Upper lobe of right lung (tissue), 1 donor: Measurements from ENCODE around the gene SHH. TPM values are rescaled to one million over a fixed set of nuclear protein-coding genes. Genes with fewer than 3 reads are reported as not detected.

Experiments used
- ATAC-seq: fragments of 200-7000 bp; cut with Tn5 transposase; one replicate; pipeline ENCODE4 v1.9.1; 2020; ENCODE audit warnings: mild to moderate bottlenecking, moderate library complexity
- DNase-seq: peaks from one replicate; pipeline ENCODE4 v3.0.0-alpha.2; 2020
- H3K27ac ChIP-seq: fragments of 200-600 bp; one replicate; pipeline ENCODE4 v1.8.0; 2022
- H3K27me3 ChIP-seq: fragments of 200-600 bp; one replicate; pipeline ENCODE4 v1.8.0; 2022; ENCODE audit warnings: mild to moderate bottlenecking
- H3K36me3 ChIP-seq: fragments of 200-600 bp; one replicate; pipeline ENCODE4 v1.8.0; 2022
- H3K4me1 ChIP-seq: fragments of 200-600 bp; one replicate; pipeline ENCODE4 v1.8.0; 2022
- H3K4me3 ChIP-seq: fragments of 200-600 bp; one replicate; pipeline ENCODE4 v1.8.0; 2022; ENCODE audit warnings: mild to moderate bottlenecking
- H3K9me3 ChIP-seq: fragments of 200-600 bp; one replicate; pipeline ENCODE4 v1.8.0; 2022
- intact Hi-C: fragments of 100-400 bp; cut with DNase I; formaldehyde crosslinking; loops from one replicate; pipeline ENCODE4 v1.11.0; 2022
- total RNA-seq: library from RNA; stranded (reverse); fragmentation: NEBNext Ultra II Directional; extraction: Animal tissue kit (Norgen Biotek cat#: 25700); gene quantifications from one replicate; pipeline ENCODE4 v1.2.1, GENCODE V29; 2021
- TF ChIP-seq, protein P1 (sequence below): fragments of 200-600 bp; IDR thresholded peaks from one replicate; pipeline ENCODE4 v1.8.0; 2022; ENCODE audit warnings: antibody characterized with exemption
- donor health status: DM: no; HTN: yes; CAD: no; lungs with severe emphysema.

The SHH gene
- total RNA-seq, 1 donor from 2014 or later, result 10.1 TPM

DNA sequence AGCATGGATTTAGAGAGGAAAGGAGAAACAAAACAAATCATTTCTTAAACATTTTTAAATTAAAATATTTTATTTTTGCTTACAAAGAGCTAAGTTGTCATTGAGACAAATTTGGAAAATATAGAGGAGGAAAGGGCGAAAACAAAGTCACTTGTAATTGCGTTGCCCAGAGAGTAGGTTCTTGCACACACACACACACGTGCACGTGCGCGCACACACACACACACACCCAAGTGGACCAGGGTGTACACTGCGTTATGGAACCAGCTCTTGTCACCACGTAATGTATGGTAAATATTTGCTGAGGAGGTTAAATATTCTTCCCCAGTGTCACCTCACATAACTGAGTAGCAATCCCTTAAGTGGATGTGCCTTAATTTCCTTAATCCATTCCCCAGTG is 21.6 kb downstream of the SHH start:
- intact Hi-C loops, result no loop called here
- ATAC-seq (no peak), DNase-seq (no peak)
- H3K4me1 ChIP-seq, result no peaks in the 10 kb centered on the region
- H3K27ac ChIP-seq, result no peak overlapping the region
- TF ChIP-seq, protein P1, sequence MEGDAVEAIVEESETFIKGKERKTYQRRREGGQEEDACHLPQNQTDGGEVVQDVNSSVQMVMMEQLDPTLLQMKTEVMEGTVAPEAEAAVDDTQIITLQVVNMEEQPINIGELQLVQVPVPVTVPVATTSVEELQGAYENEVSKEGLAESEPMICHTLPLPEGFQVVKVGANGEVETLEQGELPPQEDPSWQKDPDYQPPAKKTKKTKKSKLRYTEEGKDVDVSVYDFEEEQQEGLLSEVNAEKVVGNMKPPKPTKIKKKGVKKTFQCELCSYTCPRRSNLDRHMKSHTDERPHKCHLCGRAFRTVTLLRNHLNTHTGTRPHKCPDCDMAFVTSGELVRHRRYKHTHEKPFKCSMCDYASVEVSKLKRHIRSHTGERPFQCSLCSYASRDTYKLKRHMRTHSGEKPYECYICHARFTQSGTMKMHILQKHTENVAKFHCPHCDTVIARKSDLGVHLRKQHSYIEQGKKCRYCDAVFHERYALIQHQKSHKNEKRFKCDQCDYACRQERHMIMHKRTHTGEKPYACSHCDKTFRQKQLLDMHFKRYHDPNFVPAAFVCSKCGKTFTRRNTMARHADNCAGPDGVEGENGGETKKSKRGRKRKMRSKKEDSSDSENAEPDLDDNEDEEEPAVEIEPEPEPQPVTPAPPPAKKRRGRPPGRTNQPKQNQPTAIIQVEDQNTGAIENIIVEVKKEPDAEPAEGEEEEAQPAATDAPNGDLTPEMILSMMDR, result no peak
- H3K27me3 ChIP-seq, result peaks cover 5% of the 10 kb centered on the region
- H3K4me3 ChIP-seq, result no peak overlapping the region
- H3K9me3 ChIP-seq, result no peaks in the 10 kb centered on the region
- H3K36me3 ChIP-seq, result no peaks in the 10 kb centered on the region

GRCh38 chr7:155789001-155789725 is 23.1 kb downstream of the SHH start:
- ATAC-seq (no peak), DNase-seq (no peak)

GRCh38 chr7:155788616-155789000 is 23.7 kb downstream of the SHH start:
- H3K4me1 ChIP-seq, result no peaks in the 10 kb centered on the region
- ATAC-seq, result no peak
- no peaks in the 10 kb centered on the region for H3K9me3 ChIP-seq
- no peak overlapping the region for H3K4me3 ChIP-seq
- intact Hi-C loops, result no loop called here
- no peaks in the 10 kb centered on the region for H3K27me3 ChIP-seq
- DNase-seq, result no peak
- TF ChIP-seq, protein P1, result no peak
- H3K36me3 ChIP-seq, result no peaks in the 10 kb centered on the region
- no peak overlapping the region for H3K27ac ChIP-seq

More at GRCh38 chr7:155789001-155789725, 23.1 kb downstream of the SHH start:
- TF ChIP-seq, protein P1, result no peak
- Histone ChIP-seq H3K4me1 (no peaks in the 10 kb centered on the region), H3K9me3 (no peaks in the 10 kb centered on the region), H3K27ac (no peak overlapping the region), H3K36me3 (no peaks in the 10 kb centered on the region), H3K4me3 (no peak overlapping the region), H3K27me3 (no peaks in the 10 kb centered on the region)
- intact Hi-C loops, result no loop called here

- Histone ChIP-seq H3K27me3 (no peaks in the 10 kb centered on the region), H3K4me3 (peak overlapping the region; percentile 46), H3K4me1 (no peaks in the 10 kb centered on the region), H3K27ac (no peak overlapping the region), H3K36me3 (no peaks in the 10 kb centered on the region), H3K9me3 (no peaks in the 10 kb centered on the region)
- TF ChIP-seq, protein P1, result no peak
- no peak for DNase-seq
- peak; percentile 56 for ATAC-seq
- intact Hi-C loops, result no loop called here
Measured at GRCh38 chr7:155787171-155787851, 25.0 kb downstream of the SHH start.

GRCh38 chr7:155786491-155786890 is 25.8 kb downstream of the SHH start:
- DNase-seq (no peak), ATAC-seq (no peak)
- TF ChIP-seq, protein P1, result no peak
- no peak overlapping the region for H3K4me3 ChIP-seq
- no peaks in the 10 kb centered on the region for H3K4me1 ChIP-seq
- intact Hi-C loops, result no loop called here
- no peaks in the 10 kb centered on the region for H3K27me3 ChIP-seq
- H3K36me3 ChIP-seq, result peaks cover 4% of the 10 kb centered on the region
- H3K27ac ChIP-seq, result no peak overlapping the region
- no peaks in the 10 kb centered on the region for H3K9me3 ChIP-seq
